Thyroid gland (tissue), 4 donors: ENCODE data around the gene CLMP.

ENCODE experiments used
- CTCF ChIP-seq, 6 experiments: fragments of 200-600 bp in 3 of 6; fragments of 450-650 bp in 3 of 6; sonication (generic) in 3 of 6; IDR thresholded peaks; one replicate each; pipeline ENCODE4 v1.5.1; 2016 to 2019; ENCODE audit warnings: antibody characterized with exemption in 6 of 6, mild to moderate bottlenecking in 2 of 6, inconsistent platforms in 1 of 6, moderate library complexity in 1 of 6
- POLR2A ChIP-seq, 2 donors: fragments of 450-650 bp; IDR thresholded peaks; one replicate each; pipeline ENCODE4 v1.6.1; 2017; ENCODE audit warnings: antibody characterized with exemption in 2 of 2, mild to moderate bottlenecking in 2 of 2, moderate library complexity in 1 of 2

- TF ChIP-seq CTCF (IDR thresholded peaks at IDR 0.05) (no peak), POLR2A (IDR thresholded peaks at IDR 0.05) (no peak)
These were observed 72.7 kb downstream of the CLMP start for GRCh38 chr11:123122341-123122740.
